Mesenchymal stem cell (in vitro differentiated cells and primary cell): ENCODE data around the gene CCDC40.

Experiments
- DNase-seq: peaks from one replicate; pipeline ENCODE4 v3.0.0-alpha.2; 2013
- H2AFZ ChIP-seq: one replicate; pipeline ENCODE4 v1.6.1; 2013; ENCODE audit warnings: low read depth, mild to moderate bottlenecking, control low read depth, inconsistent platforms, low read length, moderate library complexity
- H2AK5ac ChIP-seq: 2 replicates; pipeline ENCODE4 v1.6.1; 2013; ENCODE audit warnings: low read length, moderate library complexity, mild to moderate bottlenecking, inconsistent platforms; ENCODE audit not compliant: severe bottlenecking
- H2BK120ac ChIP-seq: one replicate; pipeline ENCODE4 v1.6.1; 2013; ENCODE audit warnings: low read depth, mild to moderate bottlenecking, inconsistent platforms, low read length, moderate library complexity
- H2BK12ac ChIP-seq, 2 experiments: one replicate each; pipeline ENCODE4 v1.6.1; 2013; ENCODE audit warnings: inconsistent platforms in 2 of 2, low read length in 2 of 2, mild to moderate bottlenecking in 2 of 2, moderate library complexity in 2 of 2, control low read depth in 1 of 2
- H2BK15ac ChIP-seq: one replicate; pipeline ENCODE4 v1.6.1; 2013; ENCODE audit warnings: mild to moderate bottlenecking, low read depth, inconsistent platforms; ENCODE audit not compliant: poor library complexity, severe bottlenecking
- H2BK5ac ChIP-seq: 2 replicates; pipeline ENCODE4 v1.6.1; 2013; ENCODE audit warnings: low read depth, mild to moderate bottlenecking, low read length, control low read depth, inconsistent platforms; ENCODE audit not compliant: poor library complexity, severe bottlenecking
- H3K14ac ChIP-seq, 2 experiments: one replicate each; pipeline ENCODE4 v1.6.1; 2013; ENCODE audit warnings: inconsistent platforms in 2 of 2, low read length in 2 of 2, control low read depth in 1 of 2, mild to moderate bottlenecking in 1 of 2, moderate library complexity in 1 of 2
- H3K18ac ChIP-seq, 2 experiments: one replicate each; pipeline ENCODE4 v1.6.1; 2013; ENCODE audit warnings: inconsistent platforms in 2 of 2, low read length in 2 of 2, control low read depth in 1 of 2, low read depth in 1 of 2, mild to moderate bottlenecking in 1 of 2
- H3K23ac ChIP-seq, 2 experiments: one replicate each; pipeline ENCODE4 v1.6.1; 2013; ENCODE audit warnings: inconsistent platforms in 2 of 2, low read length in 2 of 2, mild to moderate bottlenecking in 2 of 2, moderate library complexity in 2 of 2, control low read depth in 1 of 2
- H3K27ac ChIP-seq: 2 replicates; pipeline ENCODE4 v1.5.1; 2013; ENCODE audit warnings: mild to moderate bottlenecking, moderate library complexity, low read length, control low read depth, inconsistent platforms; ENCODE audit not compliant: poor library complexity, severe bottlenecking
- H3K27me3 ChIP-seq, 2 experiments: 2 replicates each; pipeline versions ENCODE4 v1.6.1 to v1.7.0; 2013; ENCODE audit warnings: low read length in 2 of 2, mild to moderate bottlenecking in 2 of 2, moderate library complexity in 2 of 2, control low read depth in 1 of 2, inconsistent platforms in 1 of 2; ENCODE audit not compliant: control insufficient read depth in 1 of 2, insufficient read depth in 1 of 2
- H3K36me3 ChIP-seq, 2 experiments: 2 replicates each; pipeline versions ENCODE4 v1.6.1 to v1.7.0; 2013; ENCODE audit warnings: low read length in 2 of 2, control low read depth in 1 of 2, inconsistent platforms in 1 of 2, low read depth in 1 of 2, mild to moderate bottlenecking in 1 of 2; ENCODE audit not compliant: insufficient read depth in 2 of 2, control insufficient read depth in 1 of 2
- H3K4ac ChIP-seq, 2 experiments: one replicate each; pipeline ENCODE4 v1.6.1; 2013; ENCODE audit warnings: inconsistent platforms in 2 of 2, low read length in 2 of 2, mild to moderate bottlenecking in 2 of 2, moderate library complexity in 2 of 2, control low read depth in 1 of 2, low read depth in 1 of 2
- H3K4me1 ChIP-seq: 2 replicates; pipeline ENCODE4 v1.6.1; 2013; ENCODE audit warnings: low read depth, low read length, control low read depth; ENCODE audit not compliant: control insufficient read depth, insufficient read depth
- H3K4me2 ChIP-seq: 2 replicates; pipeline ENCODE4 v1.6.1; 2013; ENCODE audit warnings: low read length, mild to moderate bottlenecking, inconsistent platforms; ENCODE audit not compliant: poor library complexity, severe bottlenecking
- H3K4me3 ChIP-seq, 2 experiments: 2 replicates each; pipeline versions ENCODE4 v1.5.1 to v1.7.0; 2013; ENCODE audit warnings: low read length in 2 of 2, mild to moderate bottlenecking in 2 of 2, control low read depth in 1 of 2, low read depth in 1 of 2; ENCODE audit not compliant: insufficient read depth in 1 of 2
- H3K79me1 ChIP-seq: replicated peaks from 2 replicates; pipeline ENCODE4 v1.6.1; 2013; ENCODE audit warnings: mild to moderate bottlenecking, control low read depth, low read length, inconsistent platforms; ENCODE audit not compliant: poor library complexity, severe bottlenecking
- H3K9ac ChIP-seq: 2 replicates; pipeline ENCODE4 v1.7.0; 2013; ENCODE audit warnings: mild to moderate bottlenecking, low read length, moderate library complexity
- H3K9me3 ChIP-seq: 2 replicates; pipeline ENCODE4 v1.7.0; 2013; ENCODE audit warnings: mild to moderate bottlenecking, low read length; ENCODE audit not compliant: control insufficient read depth
- H4K8ac ChIP-seq: one replicate; pipeline ENCODE4 v1.6.1; 2013; ENCODE audit warnings: inconsistent platforms, mild to moderate bottlenecking, low read length, moderate library complexity
- H4K91ac ChIP-seq: one replicate; pipeline ENCODE4 v1.6.1; 2013; ENCODE audit warnings: mild to moderate bottlenecking, low read length, inconsistent platforms
- WGBS: methylation state at CpG from one replicate; pipeline ENCODE4 v1.1.7; 2013; ENCODE audit warnings: mixed read lengths; 5-methylcytosine and 5-hydroxymethylcytosine counted together

Gene CCDC40

DNA sequence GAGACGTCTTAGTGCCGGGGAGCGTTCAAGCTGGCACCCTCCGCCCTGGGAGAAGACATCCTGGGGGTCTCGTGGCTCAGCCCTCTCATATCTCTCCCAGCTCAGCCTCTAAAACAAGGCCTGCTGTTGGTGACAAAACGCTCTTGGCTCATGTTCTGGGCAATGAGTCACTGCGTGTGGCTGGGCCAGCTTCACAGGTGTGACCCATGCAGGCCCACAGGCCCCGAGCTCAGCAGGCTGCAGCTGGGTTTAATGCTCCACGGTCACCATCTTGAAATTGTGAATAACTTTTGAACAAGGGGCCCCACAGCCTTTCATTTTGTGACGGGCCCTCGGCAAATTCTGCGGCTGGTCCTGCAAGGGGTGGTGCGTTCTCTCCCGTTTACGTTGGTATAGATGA, 87.3 kb downstream of the CCDC40 start:
- Histone ChIP-seq H3K27me3 (peaks cover 0 to 4% of the 10 kb centered on the region in 2 experiments), H2BK5ac (no peak overlapping the region), H3K27ac (no peak overlapping the region), H2BK15ac (no peak overlapping the region), H4K91ac (no peak overlapping the region), H3K36me3 (peaks cover 0 to under 1% of the 10 kb centered on the region in 2 experiments), H3K4me2 (no peak overlapping the region), H3K9me3 (no peaks in the 10 kb centered on the region), H3K23ac (no peak overlapping the region), H2AK5ac (no peak overlapping the region), H3K18ac (no peak overlapping the region), H2BK120ac (no peak overlapping the region), H3K4me3 (no peak overlapping the region), H3K4me1 (peaks cover 8% of the 10 kb centered on the region), H3K9ac (no peak overlapping the region), H3K79me1 (no peaks in the 10 kb centered on the region), H3K14ac (no peak overlapping the region), H4K8ac (no peak overlapping the region), H2AFZ (no peak overlapping the region), H2BK12ac (no peak overlapping the region), H3K4ac (no peak overlapping the region)
- 84% methylated on average over 15 of the region's 15 CpGs for WGBS
- DNase-seq = no peak

DNA sequence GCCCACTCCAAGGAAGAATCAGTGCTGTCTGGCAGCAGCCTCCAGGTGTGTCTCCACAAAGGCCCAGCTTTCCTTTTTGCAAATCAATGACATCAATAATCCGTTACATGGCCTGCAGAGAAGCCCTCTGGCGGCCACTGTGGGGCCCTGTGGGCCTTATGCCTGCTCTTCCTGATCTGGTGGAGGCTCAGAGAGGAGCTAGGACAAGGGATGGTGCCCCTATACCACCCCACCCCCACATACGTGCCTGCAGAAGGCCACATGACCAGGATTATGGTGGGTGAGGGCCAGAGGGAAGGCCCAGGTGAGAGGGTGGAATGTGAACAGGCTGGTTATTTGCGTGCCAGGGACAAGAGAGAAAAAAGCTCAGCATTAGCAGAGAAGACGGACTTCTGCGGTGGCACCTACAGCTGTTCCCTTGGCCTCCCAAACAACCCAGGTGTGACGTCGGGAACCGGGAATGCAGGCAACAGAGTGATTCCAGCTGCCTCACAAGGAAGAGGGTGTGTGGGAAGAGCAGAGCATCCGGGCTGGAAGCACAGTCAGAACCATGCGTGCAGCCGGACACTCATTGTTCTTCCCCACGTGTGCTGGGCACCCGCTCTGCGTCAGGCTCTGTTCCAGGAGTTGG, 88.0 kb downstream of the CCDC40 start:
- Histone ChIP-seq H2BK12ac (no peak overlapping the region), H3K79me1 (no peaks in the 10 kb centered on the region), H4K8ac (no peak overlapping the region), H3K4ac (no peak overlapping the region), H3K4me3 (no peak overlapping the region), H3K4me2 (no peak overlapping the region), H3K27me3 (peaks cover 0 to 4% of the 10 kb centered on the region in 2 experiments), H3K36me3 (no peaks in the 10 kb centered on the region), H3K18ac (peak overlapping the region in 1 of 2 experiments; percentile 8), H2BK120ac (no peak overlapping the region), H3K27ac (no peak overlapping the region), H2AFZ (no peak overlapping the region), H2AK5ac (no peak overlapping the region), H4K91ac (no peak overlapping the region), H3K9ac (no peak overlapping the region), H3K4me1 (peaks cover 8% of the 10 kb centered on the region), H2BK5ac (no peak overlapping the region), H3K9me3 (no peaks in the 10 kb centered on the region), H2BK15ac (no peak overlapping the region), H3K14ac (no peak overlapping the region), H3K23ac (no peak overlapping the region)
- peak; percentile 63 for DNase-seq
- WGBS = 68% methylated on average over 14 of the region's 15 CpGs

DNA sequence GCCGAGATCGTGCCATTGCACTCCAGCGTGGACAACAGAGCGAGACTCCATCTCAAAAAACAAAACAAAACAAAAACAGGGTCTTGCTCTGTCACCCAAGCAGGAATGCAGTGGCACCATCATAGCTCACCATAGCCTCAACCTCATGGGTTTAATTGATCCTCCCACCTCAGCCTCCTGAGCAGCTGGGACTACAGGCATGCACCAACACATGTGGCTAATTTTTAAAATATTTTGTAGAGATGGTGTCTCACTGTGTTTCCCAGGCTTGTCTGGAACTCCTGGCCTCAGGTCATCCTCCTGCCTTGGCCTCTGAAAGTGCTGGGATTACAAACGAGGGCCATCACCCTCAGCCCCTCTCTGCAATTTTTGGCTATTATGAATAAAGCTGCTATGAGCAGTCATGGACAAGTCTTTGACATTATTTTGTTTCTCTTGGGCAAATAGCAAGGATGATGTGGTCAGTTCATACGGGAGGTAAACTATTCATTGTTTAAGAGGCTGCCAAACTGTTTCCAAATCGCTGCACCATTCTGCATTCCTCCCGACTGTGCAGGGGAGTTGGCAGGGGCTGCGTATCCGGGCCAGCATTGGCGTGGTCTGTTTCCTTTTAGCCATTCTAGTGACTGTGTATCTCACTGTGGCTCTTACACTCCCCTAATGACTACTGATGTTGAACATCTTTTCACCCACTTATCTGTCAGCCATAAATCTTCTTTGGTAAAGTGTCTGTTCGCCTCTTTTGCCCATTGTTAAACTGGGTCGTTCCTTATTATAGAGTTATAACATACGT, 89.4 kb downstream of the CCDC40 start:
- H3K18ac ChIP-seq = no peak overlapping the region
- H3K4ac ChIP-seq = no peak overlapping the region
- no peak overlapping the region for H3K4me2 ChIP-seq
- peaks cover 0 to 4% of the 10 kb centered on the region in 2 experiments for H3K27me3 ChIP-seq
- H2AK5ac ChIP-seq = no peak overlapping the region
- H3K9ac ChIP-seq = peak overlapping the region; percentile 3
- H4K91ac ChIP-seq = no peak overlapping the region
- no peak overlapping the region for H2BK15ac ChIP-seq
- H3K4me3 ChIP-seq = no peak overlapping the region
- no peak overlapping the region for H2BK12ac ChIP-seq
- no peaks in the 10 kb centered on the region for H3K9me3 ChIP-seq
- DNase-seq = no peak
- no peak overlapping the region for H3K23ac ChIP-seq
- H2BK5ac ChIP-seq = no peak overlapping the region
- no peak overlapping the region for H2BK120ac ChIP-seq
- WGBS = 84% methylated on average over 11 of the region's 14 CpGs
- no peaks in the 10 kb centered on the region for H3K79me1 ChIP-seq
- H4K8ac ChIP-seq = no peak overlapping the region
- H3K36me3 ChIP-seq = no peaks in the 10 kb centered on the region
- H3K14ac ChIP-seq = no peak overlapping the region
- H3K27ac ChIP-seq = no peak overlapping the region
- no peak overlapping the region for H2AFZ ChIP-seq
- H3K4me1 ChIP-seq = peaks cover 8% of the 10 kb centered on the region

DNA sequence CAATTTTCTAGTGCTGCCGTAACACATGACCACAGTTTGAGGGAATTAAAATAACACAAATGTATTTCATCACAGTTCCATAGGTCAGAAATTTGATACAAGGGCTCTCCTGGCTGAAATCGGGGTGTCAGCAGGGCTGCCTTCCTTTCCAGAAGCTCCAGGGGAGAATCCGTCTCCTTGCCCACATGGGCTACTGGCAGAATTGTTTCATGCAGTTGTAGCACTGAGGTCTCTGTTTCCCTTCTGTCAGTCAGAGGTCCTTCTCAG, 89.9 kb downstream of the CCDC40 start:
- H3K9ac ChIP-seq = peak overlapping the region; percentile 3
- H3K36me3 ChIP-seq = no peaks in the 10 kb centered on the region
- no peaks in the 10 kb centered on the region for H3K9me3 ChIP-seq
- H2BK5ac ChIP-seq = no peak overlapping the region
- H3K4me2 ChIP-seq = no peak overlapping the region
- peaks cover 0 to 4% of the 10 kb centered on the region in 2 experiments for H3K27me3 ChIP-seq
- H3K23ac ChIP-seq = no peak overlapping the region
- no peaks in the 10 kb centered on the region for H3K79me1 ChIP-seq
- no peak overlapping the region for H2BK15ac ChIP-seq
- H3K4ac ChIP-seq = no peak overlapping the region
- no peak overlapping the region for H3K18ac ChIP-seq
- no peak overlapping the region for H2AFZ ChIP-seq
- no peak overlapping the region for H4K8ac ChIP-seq
- H3K27ac ChIP-seq = no peak overlapping the region
- no peak overlapping the region for H2AK5ac ChIP-seq
- H2BK12ac ChIP-seq = no peak overlapping the region
- H2BK120ac ChIP-seq = no peak overlapping the region
- WGBS = 93% methylated on average over 3 of the region's 3 CpGs
- no peak for DNase-seq
- no peak overlapping the region for H3K4me3 ChIP-seq
- no peak overlapping the region for H3K14ac ChIP-seq
- no peak overlapping the region for H4K91ac ChIP-seq
- peaks cover 8% of the 10 kb centered on the region for H3K4me1 ChIP-seq
